DMS153 treated with DMSO at 0.1 percent for 48 hours (cell line): ENCODE data around the gene CTSW.
"Not testable (repeated sequence)": the region's sequence is repeated elsewhere in the genome, so short reads cannot be mapped to it uniquely, and the experiment has no call there.

Source experiments
- DNase-seq: peaks from one replicate; lab custom pipeline; 2025; ENCODE audit not compliant: unreplicated experiment; lab: John Stamatoyannopoulos, UW

Gene CTSW, protein sequence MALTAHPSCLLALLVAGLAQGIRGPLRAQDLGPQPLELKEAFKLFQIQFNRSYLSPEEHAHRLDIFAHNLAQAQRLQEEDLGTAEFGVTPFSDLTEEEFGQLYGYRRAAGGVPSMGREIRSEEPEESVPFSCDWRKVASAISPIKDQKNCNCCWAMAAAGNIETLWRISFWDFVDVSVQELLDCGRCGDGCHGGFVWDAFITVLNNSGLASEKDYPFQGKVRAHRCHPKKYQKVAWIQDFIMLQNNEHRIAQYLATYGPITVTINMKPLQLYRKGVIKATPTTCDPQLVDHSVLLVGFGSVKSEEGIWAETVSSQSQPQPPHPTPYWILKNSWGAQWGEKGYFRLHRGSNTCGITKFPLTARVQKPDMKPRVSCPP

DNA sequence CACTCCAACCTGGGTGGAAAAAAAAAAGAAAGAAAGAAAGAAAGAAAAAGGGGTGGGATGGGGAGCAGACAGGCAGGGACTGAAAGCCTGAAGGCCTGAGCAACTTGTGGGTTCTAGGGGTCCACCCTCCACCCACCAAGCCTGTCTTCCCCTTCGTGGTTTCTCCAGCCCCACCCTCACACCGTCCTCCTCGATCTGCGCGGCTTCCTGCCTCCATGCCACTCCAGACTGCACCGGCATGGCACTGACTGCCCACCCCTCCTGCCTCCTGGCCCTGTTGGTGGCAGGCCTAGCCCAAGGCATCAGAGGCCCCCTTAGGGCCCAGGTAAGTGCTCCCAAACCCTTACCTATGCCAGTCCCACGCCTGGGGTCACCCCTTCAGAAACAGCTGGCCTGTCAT lies at the start of gene CTSW:
Gene CTSW (plus strand): TSS at position 221 of the 400 bp plus-strand sequence. CDS start 18 bp downstream, at position 239.
- DNase-seq: no peak

DNA sequence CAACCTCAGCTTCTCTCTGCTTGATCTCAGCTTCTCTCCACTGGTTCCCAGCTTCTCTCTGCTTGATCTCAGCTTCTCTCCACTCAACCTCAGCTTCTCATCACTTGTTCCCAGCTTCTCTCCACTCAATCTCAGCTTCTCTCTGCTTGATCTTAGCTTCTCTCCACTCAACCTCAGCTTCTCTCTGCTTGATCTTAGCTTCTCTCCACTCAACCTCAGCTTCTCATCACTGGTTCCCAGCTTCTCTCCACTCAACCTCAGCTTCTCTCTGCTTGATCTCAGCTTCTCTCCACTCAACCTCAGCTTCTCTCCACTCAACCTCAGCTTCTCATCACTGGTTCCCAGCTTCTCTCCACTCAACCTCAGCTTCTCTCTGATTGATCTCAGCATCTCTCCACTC lies 47.4 kb upstream of the CTSW start:
- not testable (repeated sequence) for DNase-seq

DNA sequence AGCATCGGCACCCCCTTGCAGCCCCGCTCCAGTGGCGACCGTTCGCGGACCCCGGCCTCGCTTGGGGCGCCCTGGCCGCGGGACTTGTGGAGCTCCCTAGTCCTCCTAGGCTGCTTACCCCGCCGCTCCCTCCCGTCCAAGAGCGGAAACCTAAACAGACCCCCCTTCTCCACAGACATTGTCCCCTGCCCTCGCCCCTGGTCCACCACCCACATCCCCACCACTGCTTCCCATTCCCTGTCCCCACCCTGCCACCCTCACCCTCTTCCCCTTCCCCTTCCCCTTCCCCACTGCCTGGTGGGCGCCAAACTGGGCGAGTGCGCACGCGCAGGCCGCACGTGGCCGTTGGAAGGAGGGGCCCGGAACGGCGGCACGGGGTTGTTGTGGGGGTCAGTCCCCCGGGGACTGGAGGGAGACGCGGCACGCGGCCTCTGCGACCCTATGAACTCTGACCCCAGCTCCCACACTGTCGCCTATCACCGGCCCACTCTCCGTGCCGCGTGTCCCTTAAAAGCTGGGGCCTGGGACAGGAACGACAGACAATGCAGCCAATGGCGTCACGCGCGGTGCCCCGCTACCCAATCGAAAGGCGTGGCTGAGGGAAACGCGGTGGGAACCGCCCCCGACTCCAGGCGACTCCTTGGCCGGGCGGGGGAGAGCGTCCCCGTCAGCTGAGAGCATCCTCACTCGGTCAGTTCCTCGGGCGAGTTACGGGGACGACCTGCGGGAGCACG lies 46.2 kb upstream of the CTSW start, which contains the start of gene SNX32:
Gene SNX32 (plus strand): TSS at position 667 of the 734 bp plus-strand sequence. CDS start 103 bp downstream, outside the sequence.
- DNase-seq: peak; percentile 90

DNA sequence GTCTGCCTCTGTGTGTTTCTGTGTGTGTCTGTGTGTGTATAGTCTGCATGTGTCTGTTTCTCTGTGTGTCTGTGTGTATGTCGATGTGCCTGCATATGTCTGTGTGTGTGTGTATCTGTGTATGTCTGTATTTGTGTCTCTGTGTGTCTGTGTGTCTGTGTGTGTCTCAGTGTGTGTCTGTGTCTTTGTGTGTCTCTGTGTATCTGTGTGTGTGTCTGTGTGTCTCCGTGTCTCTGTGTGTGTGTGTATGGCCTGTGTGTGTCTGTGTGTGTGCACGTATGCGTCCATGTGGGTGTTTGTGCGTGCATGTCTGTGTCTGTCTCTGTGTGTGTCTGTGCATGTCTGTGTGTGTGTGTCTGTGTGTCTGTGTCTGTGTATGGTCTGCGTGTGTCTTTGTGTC lies 45.4 kb upstream of the CTSW start:
- DNase-seq: no peak

DNA sequence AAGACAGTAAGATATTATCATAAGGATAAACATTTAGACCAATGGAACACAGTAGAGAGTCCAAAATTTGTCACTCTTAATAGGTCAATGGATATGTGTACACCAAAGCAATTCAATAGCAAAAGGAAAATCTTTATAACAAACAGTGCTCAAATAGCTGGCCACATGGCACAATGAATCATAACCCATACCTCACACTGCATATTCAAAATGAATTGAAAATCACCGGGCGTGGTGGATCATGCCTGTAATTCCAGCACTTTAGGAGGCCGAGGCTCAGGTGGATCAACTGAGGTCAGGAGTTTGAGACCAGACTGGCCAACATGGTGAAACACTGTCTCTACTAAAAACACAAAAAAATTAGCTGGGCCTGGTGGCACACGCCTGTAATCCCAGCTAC lies 37.5 kb upstream of the CTSW start:
- DNase-seq: no peak

DNA sequence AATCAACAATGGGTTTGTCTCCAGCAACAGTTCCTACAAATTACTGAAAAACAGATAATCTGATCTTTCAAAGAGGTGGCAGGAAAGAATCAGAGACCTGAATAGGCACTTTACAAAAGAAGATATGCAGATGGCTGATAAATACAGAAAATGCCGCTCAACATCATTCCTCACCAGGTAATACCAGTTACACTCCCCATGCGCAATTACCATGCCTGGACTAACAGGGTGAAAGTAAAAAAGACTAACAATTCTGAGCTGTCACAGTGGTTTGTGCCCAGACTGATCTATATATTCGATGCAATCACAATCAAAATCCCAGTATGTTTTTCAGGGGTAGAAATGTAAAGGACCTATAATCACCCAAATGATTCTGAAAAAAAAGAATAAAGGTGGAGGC lies 35.8 kb upstream of the CTSW start:
- DNase-seq: no peak

DNA sequence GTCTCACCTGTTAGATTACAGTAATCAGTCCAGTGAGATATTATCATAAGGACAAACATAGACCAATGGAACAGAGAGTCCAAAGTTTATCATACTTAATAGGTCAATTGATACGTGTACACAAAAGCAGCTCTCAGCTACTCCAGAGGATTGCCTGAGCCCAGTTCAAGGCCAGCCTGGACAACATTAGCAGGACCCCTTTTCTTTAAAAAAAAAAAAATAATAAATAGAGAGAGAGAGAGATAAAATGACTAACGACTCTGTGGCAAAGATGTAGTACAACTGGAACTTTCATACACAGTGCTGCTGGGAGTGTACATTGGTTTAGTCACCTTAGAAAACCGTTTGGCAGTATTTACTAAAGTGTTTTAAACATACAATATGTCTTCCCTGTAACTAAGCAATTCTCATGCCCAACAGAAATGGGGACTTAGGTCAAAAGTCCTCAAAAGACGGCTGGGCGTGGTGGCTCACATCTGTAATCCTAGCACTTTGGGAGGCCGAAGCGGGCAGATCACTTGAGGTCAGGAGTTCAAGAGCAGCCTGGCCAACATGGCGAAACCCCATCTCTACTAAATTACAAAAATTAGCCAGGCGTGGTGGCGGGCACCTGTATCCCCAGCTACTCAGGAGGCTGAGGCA lies 35.3 kb upstream of the CTSW start:
- DNase-seq: no peak

DNA sequence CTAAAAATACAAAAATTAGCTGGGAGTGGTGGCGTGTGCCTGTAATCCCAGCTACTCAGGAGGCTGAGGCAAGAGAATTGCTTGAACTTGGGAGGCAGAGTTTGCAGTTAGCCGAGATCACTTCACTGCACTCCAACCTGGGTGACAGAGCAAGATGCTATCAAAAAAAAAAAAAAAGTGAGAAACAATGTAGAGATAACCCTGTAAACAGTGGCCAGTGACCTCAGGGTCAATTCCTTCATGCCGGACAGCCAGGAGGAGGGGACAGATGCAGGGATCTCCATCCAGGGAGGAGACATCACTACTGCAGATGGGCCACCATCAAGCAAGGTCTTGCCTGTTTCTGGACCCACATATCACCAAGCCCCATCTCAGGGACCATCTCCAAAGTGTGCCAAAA lies 31.9 kb upstream of the CTSW start:
- DNase-seq: no peak

DNA sequence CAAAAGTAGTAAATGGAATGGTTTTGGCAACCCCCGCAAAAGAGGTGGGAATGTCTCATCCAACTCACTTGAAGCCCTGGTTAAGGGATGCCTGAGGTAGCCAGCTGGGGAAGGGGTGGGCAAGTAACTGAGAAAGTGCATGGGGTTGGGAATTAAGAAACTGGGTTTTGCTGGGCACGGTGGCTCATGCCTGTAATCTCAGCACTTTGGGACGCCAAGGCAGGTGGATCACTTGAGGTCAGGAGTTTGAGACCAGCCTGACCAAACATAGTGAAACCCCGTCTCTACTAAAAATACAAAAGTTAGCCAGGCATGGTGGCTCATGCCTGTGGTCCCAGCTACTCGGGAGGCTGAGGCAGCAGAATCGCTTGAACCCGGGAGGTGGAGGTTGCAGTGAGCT lies 30.9 kb upstream of the CTSW start:
- not testable (repeated sequence) for DNase-seq

DNA sequence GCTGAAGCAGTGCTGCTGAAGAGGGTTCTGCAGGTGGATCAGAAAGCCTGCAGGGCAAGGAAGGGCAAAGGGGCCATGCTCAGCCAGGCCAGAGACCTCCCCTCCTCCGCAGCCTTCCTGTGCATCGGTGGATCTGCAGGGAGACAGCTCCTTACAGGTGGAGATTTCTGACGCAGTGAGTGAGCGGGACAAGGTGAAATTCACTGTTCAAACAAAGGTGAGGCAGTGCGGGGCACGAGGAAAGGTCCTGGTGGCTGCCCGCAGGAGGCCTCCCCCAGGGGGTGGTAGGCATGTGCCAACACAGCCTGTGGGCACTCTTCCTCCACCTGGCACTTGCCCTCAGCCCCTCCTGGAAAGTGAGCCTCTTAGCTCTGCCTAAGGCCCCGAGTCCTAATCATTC lies 30.3 kb upstream of the CTSW start:
- DNase-seq: no peak

DNA sequence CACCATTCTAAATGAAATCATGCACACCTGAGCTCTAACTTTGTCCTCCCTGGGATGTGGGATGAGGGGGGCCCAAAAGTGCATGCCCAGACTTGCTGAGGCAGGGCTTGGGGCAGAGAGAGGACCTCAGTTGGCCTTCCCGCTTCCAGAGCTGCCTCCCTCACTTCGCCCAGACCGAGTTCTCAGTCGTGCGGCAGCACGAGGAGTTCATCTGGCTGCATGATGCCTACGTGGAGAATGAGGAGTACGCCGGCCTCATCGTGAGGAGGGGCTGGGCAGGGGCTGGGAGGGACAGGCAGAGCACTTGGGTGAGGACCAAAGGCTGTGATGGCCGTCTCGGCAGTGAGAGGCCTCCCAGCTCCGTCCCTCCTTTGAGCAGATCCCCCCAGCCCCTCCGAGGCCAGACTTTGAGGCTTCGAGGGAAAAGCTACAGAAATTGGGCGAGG lies 29.8 kb upstream of the CTSW start:
- no peak for DNase-seq

DNA sequence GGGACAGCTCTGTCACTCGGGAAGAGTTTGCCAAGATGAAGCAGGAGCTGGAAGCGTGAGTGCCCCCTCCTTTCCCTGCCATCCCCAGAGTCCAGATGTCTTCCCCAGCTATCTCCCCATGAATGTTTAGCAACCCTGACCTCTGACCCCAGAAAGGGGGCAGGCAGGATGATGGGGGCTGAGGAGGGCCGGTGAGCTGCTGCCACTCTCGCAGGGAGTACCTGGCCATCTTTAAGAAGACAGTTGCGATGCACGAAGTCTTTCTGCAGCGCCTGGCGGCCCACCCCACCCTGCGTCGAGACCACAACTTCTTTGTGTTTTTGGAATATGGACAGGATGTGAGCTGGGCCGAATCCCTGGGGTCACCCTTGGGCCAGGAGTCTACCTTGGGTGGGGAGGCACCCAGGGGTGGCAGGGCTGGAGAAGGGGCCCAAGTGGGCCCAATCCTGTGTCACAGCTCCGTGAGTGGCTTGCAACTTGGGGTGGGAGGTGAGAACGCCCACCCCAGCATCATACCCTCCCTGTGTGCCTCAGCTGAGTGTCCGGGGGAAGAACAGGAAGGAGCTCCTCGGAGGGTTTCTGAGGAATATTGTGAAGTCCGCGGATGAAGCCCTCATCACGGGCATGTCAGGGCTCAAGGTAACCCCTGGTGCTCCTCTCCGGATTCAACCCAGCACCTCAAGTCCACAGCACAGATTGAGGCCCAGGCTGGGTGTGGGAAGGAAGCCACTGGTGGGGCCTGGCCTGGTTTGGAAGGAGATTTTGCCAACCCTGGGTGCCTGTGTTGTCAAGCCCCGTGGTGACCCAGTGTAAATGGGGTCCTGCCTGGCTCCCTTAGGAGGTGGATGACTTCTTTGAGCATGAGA lies 29.2 kb upstream of the CTSW start:
- DNase-seq: no peak

DNA sequence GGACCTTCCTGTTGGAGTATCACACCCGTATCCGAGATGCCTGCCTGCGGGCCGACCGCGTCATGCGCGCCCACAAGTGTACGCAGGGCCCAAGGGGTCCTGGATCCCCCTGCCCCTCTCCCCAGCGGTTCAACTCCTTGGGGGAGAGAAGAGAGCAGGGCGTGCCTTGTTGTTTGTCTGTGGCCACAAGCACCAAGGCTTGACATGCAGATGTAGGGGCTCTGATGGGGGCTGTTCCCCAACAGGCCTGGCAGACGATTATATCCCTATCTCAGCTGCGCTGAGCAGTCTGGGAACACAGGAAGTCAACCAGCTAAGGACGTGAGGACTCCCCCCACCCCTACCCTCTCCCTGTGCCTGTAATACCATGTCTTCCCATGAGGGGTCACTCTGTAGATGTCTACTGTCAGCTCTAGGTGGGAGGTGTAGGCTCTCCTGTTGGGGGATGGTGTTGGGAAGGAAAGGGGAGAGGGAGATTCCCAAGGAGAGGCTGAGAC lies 28.5 kb upstream of the CTSW start:
- DNase-seq: no peak

DNA sequence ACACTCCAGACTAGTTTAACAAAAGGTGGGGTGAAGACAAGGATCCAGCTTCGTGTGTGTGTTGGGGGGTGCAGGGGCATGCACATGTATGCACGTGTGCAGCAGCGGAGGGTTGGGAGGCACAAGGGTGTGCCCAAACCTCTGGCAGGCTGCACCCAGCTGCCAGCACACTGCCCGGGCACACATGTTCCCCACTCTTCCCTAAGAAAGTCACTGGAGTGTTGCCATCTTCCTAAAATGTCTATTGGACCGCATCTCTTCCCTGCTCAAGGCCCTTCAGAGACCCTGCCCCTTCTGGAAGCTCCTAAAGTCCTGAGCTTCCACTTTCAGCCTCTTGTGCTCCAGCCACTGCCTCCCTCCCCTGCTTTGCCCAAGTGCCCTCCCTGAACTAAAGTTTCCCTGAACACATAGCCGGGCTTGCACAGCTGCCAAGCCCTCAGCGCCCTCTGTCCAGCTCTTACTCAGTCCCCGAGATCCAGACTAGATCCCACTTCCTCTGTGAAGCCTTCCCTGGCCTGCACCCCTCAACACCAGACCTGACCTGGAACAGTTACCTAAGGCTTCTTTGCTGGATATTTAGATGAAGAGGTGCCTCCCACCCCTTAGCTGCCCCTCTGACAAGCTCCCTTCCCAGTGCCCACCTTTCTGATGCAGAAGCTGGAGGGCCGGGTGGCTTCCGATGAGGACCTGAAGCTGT lies 27.7 kb upstream of the CTSW start:
- no peak for DNase-seq

DNA sequence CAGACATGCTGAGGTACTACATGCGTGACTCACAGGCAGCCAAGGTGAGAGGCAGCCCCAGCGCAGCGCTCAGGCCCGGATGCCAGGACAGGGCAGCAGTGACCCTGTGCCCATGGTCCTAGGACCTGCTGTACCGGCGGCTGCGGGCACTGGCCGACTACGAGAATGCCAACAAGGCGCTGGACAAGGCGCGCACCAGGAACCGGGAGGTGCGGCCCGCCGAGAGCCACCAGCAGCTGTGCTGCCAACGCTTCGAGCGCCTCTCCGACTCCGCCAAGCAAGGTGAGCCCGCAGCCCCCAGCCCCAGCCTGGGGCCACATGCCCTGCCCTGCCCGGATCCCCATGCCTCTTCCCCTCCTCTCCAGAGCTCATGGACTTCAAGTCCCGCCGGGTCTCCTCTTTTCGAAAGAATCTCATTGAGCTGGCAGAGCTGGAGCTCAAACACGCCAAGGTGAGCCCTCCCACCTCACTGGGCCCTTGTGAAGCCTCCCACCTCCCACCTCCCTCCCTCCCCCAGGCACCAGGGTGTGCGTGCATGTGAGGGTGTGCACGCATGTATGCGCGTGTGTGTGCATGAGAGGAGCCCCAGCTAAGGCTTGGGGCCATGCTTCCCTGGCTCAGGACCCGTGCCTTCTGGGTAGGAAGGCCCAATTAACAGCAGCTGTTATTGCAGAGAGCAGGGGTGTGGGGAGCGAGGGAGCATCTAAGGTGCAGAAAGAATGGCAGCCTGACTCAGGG lies 27.0 kb upstream of the CTSW start:
- no peak for DNase-seq

DNA sequence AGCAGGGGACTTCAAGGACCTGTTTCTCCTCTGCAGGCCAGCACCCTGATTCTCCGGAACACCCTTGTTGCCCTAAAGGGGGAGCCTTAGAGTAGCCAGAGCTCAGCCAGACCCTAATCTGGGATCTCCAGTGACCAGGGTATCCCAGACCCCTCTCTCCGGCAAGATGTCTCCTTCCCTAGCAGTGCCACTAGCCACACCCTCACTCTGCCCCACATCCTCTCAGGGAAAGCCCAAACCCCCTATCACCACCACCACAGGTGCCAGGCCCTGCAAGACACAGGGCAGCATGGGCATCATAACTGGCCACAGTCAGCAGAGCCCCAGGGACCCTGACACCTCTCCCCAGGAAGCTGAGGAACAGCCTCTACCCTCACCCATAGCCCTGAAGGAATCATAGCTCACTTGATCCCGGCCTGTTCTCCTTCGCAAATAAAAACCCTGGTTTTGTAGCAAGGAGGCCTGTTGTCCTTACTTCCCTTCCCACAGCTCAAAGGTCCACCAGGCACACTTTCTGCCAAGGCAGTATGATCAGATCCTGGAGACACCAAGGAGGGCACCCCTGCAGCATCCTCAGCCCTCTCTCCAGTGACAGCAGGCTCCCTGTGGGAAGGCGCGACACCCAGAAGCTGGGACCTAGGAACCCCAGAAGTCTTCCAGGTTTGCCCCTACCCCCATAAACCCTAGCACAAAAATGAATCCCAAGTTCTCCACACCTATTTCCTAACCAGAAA lies 26.2 kb upstream of the CTSW start:
- DNase-seq: no peak

DNA sequence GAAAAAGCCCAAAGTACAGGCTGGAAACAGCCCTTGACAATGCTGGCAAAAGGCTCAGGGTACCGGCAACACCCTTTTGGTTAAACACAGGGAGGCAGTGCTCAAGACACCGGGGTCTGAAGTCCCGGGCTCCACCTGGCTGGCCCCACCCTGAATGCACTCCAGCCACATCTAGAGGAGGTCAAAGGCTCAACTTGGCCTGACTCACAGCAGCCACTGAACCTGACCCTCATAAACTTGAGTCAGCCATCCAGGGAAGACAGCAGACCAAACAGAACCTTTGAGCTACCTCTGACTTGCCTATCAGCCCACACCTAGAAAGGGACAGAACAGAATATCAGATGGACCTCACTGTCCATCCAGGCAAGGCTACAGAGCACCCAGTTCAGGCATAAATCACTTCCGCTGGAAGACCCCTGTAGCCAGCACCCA lies 25.5 kb upstream of the CTSW start:
- DNase-seq: no peak
